T-helper 2 cell treated with Interferon-gamma antibody and Interleukin-4, amounts not matched to agents 100 ng/mL and 5 ng/mL, for 36 hours (primary cell): ENCODE measurements around the gene REXO1. TPM values are rescaled to one million over a fixed set of nuclear protein-coding genes. Genes with fewer than 3 reads are reported as not detected.
"Not testable (repeated sequence)": the region's sequence is repeated elsewhere in the genome, so short reads cannot be mapped to it uniquely, and the experiment has no call there.

Source experiments
- intact Hi-C: fragments of 100-400 bp; cut with micrococcal nuclease; formaldehyde crosslinking; loops from one replicate; pipeline ENCODE4 v1.15.1; 2023
- total RNA-seq: library from RNA; stranded (reverse); gene quantifications from 2 replicates; pipeline ENCODE4 v1.2.3, GENCODE V29; 2022

REXO1 gene
- 49.2 and 54.1 TPM in 2 replicates for total RNA-seq

- intact Hi-C loops = loop anchor here (1.0 kb wide), 1 partner anchor 36 kb away; the partner anchor contains the start of gene ATP8B3
These were observed at the start of gene REXO1 for GRCh38 chr19:1848399-1849131. TSS of gene REXO1 (minus strand) at chr19:1848483. CDS start at chr19:1848358, 125 bp downstream.

GRCh38 chr19:1896508-1896907 lies 48.2 kb upstream of the REXO1 start:
- intact Hi-C loops = no loop called here

- intact Hi-C loops = no loop called here
These were observed 45.5 kb upstream of the REXO1 start for GRCh38 chr19:1893791-1894190.

- intact Hi-C loops = loop anchor here (10.0 kb wide), 1 partner anchor 205 kb away; the partner anchor contains the start of genes IZUMO4 and MOB3A
These were observed 41.6 kb upstream of the REXO1 start for GRCh38 chr19:1889907-1890306.

GRCh38 chr19:1888385-1888784 lies 40.1 kb upstream of the REXO1 start:
- intact Hi-C loops = loop anchor here (10.0 kb wide), 1 partner anchor 206 kb away; the partner anchor contains the start of genes IZUMO4 and MOB3A

GRCh38 chr19:1886360-1886759 lies 38.1 kb upstream of the REXO1 start:
- intact Hi-C loops = loop anchor here (10.0 kb wide), 1 partner anchor 208 kb away; the partner anchor contains the start of genes IZUMO4 and MOB3A

- intact Hi-C loops = loop anchor here (1.0 to 10.0 kb wide), 3 partner anchors 10 to 209 kb away; partner anchors contain the start of genes ADAT3, IZUMO4, MOB3A and SCAMP4
These were observed 37.3 kb upstream of the REXO1 start, which contains the start of gene ABHD17A for GRCh38 chr19:1885398-1886119. TSS of gene ABHD17A (minus strand) at chr19:1885496. CDS start at chr19:1881566, 3,930 bp downstream.

GRCh38 chr19:1884719-1885334 lies 36.5 kb upstream of the REXO1 start:
- intact Hi-C loops = loop anchor here (1.0 to 10.0 kb wide), 4 partner anchors 9 to 210 kb away; partner anchors contain the start of genes ADAT3, IZUMO4, MOB3A and SCAMP4

GRCh38 chr19:1884291-1884718 lies 36.0 kb upstream of the REXO1 start:
- intact Hi-C loops = loop anchor here (1.0 to 10.0 kb wide), 2 partner anchors 8 to 210 kb away; partner anchors contain the start of genes IZUMO4 and MOB3A

GRCh38 chr19:1883784-1884183 lies 35.5 kb upstream of the REXO1 start:
- intact Hi-C loops = loop anchor here (1.0 to 10.0 kb wide), 3 partner anchors 7 to 211 kb away; partner anchors contain the start of genes IZUMO4 and MOB3A

- intact Hi-C loops = loop anchor here (2.0 to 10.0 kb wide), 2 partner anchors 18 to 212 kb away; partner anchors contain the start of genes IZUMO4 and MOB3A
These were observed 34.8 kb upstream of the REXO1 start for GRCh38 chr19:1882786-1883692.

GRCh38 chr19:1882089-1882785 lies 34.0 kb upstream of the REXO1 start:
- intact Hi-C loops = loop anchor here (2.0 to 10.0 kb wide), 2 partner anchors 17 to 213 kb away; partner anchors contain the start of genes IZUMO4 and MOB3A

- intact Hi-C loops = loop anchor here (2.0 to 10.0 kb wide), 2 partner anchors 17 to 213 kb away; partner anchors contain the start of genes IZUMO4 and MOB3A
These were observed 33.3 kb upstream of the REXO1 start for GRCh38 chr19:1881393-1882088.

GRCh38 chr19:1880611-1881392 lies 32.5 kb upstream of the REXO1 start:
- intact Hi-C loops = loop anchor here (10.0 kb wide), 1 partner anchor 214 kb away; the partner anchor contains the start of genes IZUMO4 and MOB3A

- intact Hi-C loops = loop anchor here (10.0 kb wide), 1 partner anchor 215 kb away; the partner anchor contains the start of genes IZUMO4 and MOB3A
These were observed 31.7 kb upstream of the REXO1 start for GRCh38 chr19:1879982-1880381.

- intact Hi-C loops = not testable (repeated sequence)
These were observed 30.3 kb upstream of the REXO1 start for GRCh38 chr19:1878583-1878982.

- intact Hi-C loops = not testable (repeated sequence)
These were observed 29.0 kb upstream of the REXO1 start for GRCh38 chr19:1877280-1877660.
